Neural cell (in vitro differentiated cells): ENCODE data around the gene IGSF3. TPM values are rescaled to one million over a fixed set of nuclear protein-coding genes. Genes with fewer than 3 reads are reported as not detected.

ENCODE experiments used
- H2AFZ ChIP-seq: fragments of 200-600, 300-800 bp; sonication (generic), shearing (Covaris generic); 2 replicates; pipeline ENCODE4 v1.6.0; 2014; ENCODE audit warnings: low read depth, mild to moderate bottlenecking, antibody characterized with exemption, low read length, moderate library complexity
- H3F3A ChIP-seq: fragments of 200-600 bp; shearing (Covaris generic); 2 replicates; pipeline ENCODE4 v1.6.1; 2016; ENCODE audit warnings: mild to moderate bottlenecking, moderate library complexity, mixed read lengths, antibody characterized with exemption, low read length; ENCODE audit not compliant: insufficient read depth, poor library complexity, severe bottlenecking
- H3K27ac ChIP-seq: fragments of 200-600, 300-800 bp; sonication (generic), shearing (Covaris generic); 2 replicates; pipeline ENCODE4 v1.5.1; 2014; ENCODE audit warnings: mild to moderate bottlenecking, low read length, moderate library complexity
- H3K27me3 ChIP-seq: fragments of 300-800, 200-600 bp; sonication (generic), shearing (Covaris generic); 2 replicates; pipeline ENCODE4 v1.6.0; 2014; ENCODE audit warnings: mild to moderate bottlenecking, low read depth, low read length, moderate library complexity; ENCODE audit not compliant: insufficient read depth
- H3K36me3 ChIP-seq: fragments of 300-800, 200-600 bp; sonication (generic), shearing (Covaris generic); 2 replicates; pipeline ENCODE4 v1.5.1; 2014; ENCODE audit warnings: mild to moderate bottlenecking, antibody characterized with exemption, low read length, moderate library complexity; ENCODE audit not compliant: insufficient read depth
- H3K4me2 ChIP-seq: fragments of 300-800, 200-600 bp; sonication (generic), shearing (Covaris generic); 2 replicates; pipeline ENCODE4 v1.6.0; 2014; ENCODE audit warnings: mild to moderate bottlenecking, low read length
- H3K4me3 ChIP-seq: fragments of 300-800, 200-600 bp; sonication (generic), shearing (Covaris generic); 2 replicates; pipeline ENCODE4 v1.5.1; 2014; ENCODE audit warnings: mild to moderate bottlenecking, low read length, moderate library complexity
- H3K79me2 ChIP-seq: fragments of 200-600 bp; shearing (Covaris generic); replicated peaks from 2 replicates; pipeline ENCODE4 v1.6.0; 2014; ENCODE audit warnings: mild to moderate bottlenecking, low read length, moderate library complexity; ENCODE audit not compliant: insufficient read depth
- H3K9ac ChIP-seq: fragments of 300-800, 200-600 bp; sonication (generic), shearing (Covaris generic); 2 replicates; pipeline ENCODE4 v1.6.1; 2016; ENCODE audit warnings: mild to moderate bottlenecking, low read length, mixed read lengths
- H3K9me2 ChIP-seq: fragments of 200-600 bp; shearing (Covaris generic); 2 replicates; pipeline ENCODE4 v1.6.1; 2016; ENCODE audit warnings: mild to moderate bottlenecking, low read length, mixed read lengths; ENCODE audit not compliant: insufficient read depth
- H3K9me3 ChIP-seq: fragments of 200-600, 300-800 bp; sonication (generic), shearing (Covaris generic); 2 replicates; pipeline ENCODE4 v1.6.1; 2016; ENCODE audit warnings: mild to moderate bottlenecking, mixed run types, low read length, moderate library complexity, mixed read lengths
- H4K20me1 ChIP-seq: fragments of 200-600 bp; shearing (Covaris generic); 2 replicates; pipeline ENCODE4 v1.6.1; 2016; ENCODE audit warnings: mild to moderate bottlenecking, mixed run types; ENCODE audit not compliant: insufficient read depth
- CTCF ChIP-seq: fragments of 450-650 bp; IDR thresholded peaks from 2 replicates; pipeline ENCODE4 v1.5.1; 2014; ENCODE audit warnings: antibody characterized with exemption, mild to moderate bottlenecking, moderate library complexity; ENCODE audit not compliant: poor library complexity, severe bottlenecking
- EP300 ChIP-seq: fragments of 450-650 bp; conservative IDR thresholded peaks from 2 replicates; pipeline ENCODE4 v1.6.1; 2014; ENCODE audit warnings: antibody characterized with exemption, mild to moderate bottlenecking, moderate library complexity; ENCODE audit not compliant: poor library complexity, severe bottlenecking
- EZH2 ChIP-seq: fragments of 200-600, 300-800 bp; shearing (Covaris generic), sonication (generic); IDR thresholded peaks from 2 replicates; pipeline ENCODE4 v1.6.1; 2014; ENCODE audit warnings: antibody characterized with exemption, low read length, borderline replicate concordance, mild to moderate bottlenecking; ENCODE audit not compliant: insufficient read depth, poor library complexity, severe bottlenecking
- MXI1 ChIP-seq: fragments of 450-650 bp; conservative IDR thresholded peaks from 2 replicates; pipeline ENCODE4 v1.6.1; 2014; ENCODE audit warnings: antibody characterized with exemption, mild to moderate bottlenecking; ENCODE audit not compliant: poor library complexity, severe bottlenecking
- POLR2AphosphoS5 ChIP-seq: IDR thresholded peaks from 2 replicates; pipeline ENCODE4 v1.6.1; 2012
- RAD21 ChIP-seq: fragments of 450-650 bp; conservative IDR thresholded peaks from 2 replicates; pipeline ENCODE4 v1.6.1; 2014; ENCODE audit warnings: antibody characterized with exemption, mild to moderate bottlenecking, moderate library complexity
- REST ChIP-seq: IDR thresholded peaks from 2 replicates; pipeline ENCODE4 v1.6.1; 2012; ENCODE audit warnings: borderline replicate concordance
- SMC3 ChIP-seq: fragments of 450-650 bp; conservative IDR thresholded peaks from 2 replicates; pipeline ENCODE4 v1.6.1; 2014; ENCODE audit warnings: antibody characterized with exemption, mild to moderate bottlenecking, moderate library complexity; ENCODE audit not compliant: poor library complexity
- TAF1 ChIP-seq: IDR thresholded peaks from 2 replicates; pipeline ENCODE4 v1.6.1; 2012; ENCODE audit warnings: low read depth
- polyA plus RNA-seq: library from polyadenylated mRNA; depleted of rRNA; stranded (reverse); fragments of >200 nt; gene quantifications from 2 replicates; pipeline ENCODE4 v1.2.3, GENCODE V29; 2014

Gene IGSF3
- polyA plus RNA-seq, 1 donor from 2014 or later, result 81.4 TPM

- no peak for TF ChIP-seq POLR2AphosphoS5
- TF ChIP-seq RAD21, result no peak
- TF ChIP-seq CTCF, result no peak
- no peak for TF ChIP-seq EZH2
- no peak for TF ChIP-seq SMC3
- TF ChIP-seq REST, result no peak
- no peak for TF ChIP-seq TAF1
- no peak for TF ChIP-seq EP300
- no peak for TF ChIP-seq MXI1
- no peak overlapping the region for H2AFZ ChIP-seq
- no peak overlapping the region for H3K9ac ChIP-seq
- H3K36me3 ChIP-seq, result no peaks in the 10 kb centered on the region
- no peaks in the 10 kb centered on the region for H4K20me1 ChIP-seq
- H3F3A ChIP-seq, result no peaks in the 10 kb centered on the region
- no peaks in the 10 kb centered on the region for H3K79me2 ChIP-seq
- H3K4me3 ChIP-seq, result no peak overlapping the region
- H3K27ac ChIP-seq, result no peak overlapping the region
- H3K4me2 ChIP-seq, result no peak overlapping the region
- no peaks in the 10 kb centered on the region for H3K9me2 ChIP-seq
- no peaks in the 10 kb centered on the region for H3K9me3 ChIP-seq
- H3K27me3 ChIP-seq, result no peaks in the 10 kb centered on the region
These were observed 139.0 kb downstream of the IGSF3 start for GRCh38 chr1:116528329-116529083.

- no peak overlapping the region for H3K4me3 ChIP-seq
- H3K27me3 ChIP-seq, result no peaks in the 10 kb centered on the region
- no peak overlapping the region for H3K27ac ChIP-seq
- TF ChIP-seq CTCF (no peak), TAF1 (no peak), POLR2AphosphoS5 (no peak), EZH2 (no peak), MXI1 (no peak), RAD21 (no peak), EP300 (no peak), SMC3 (no peak), REST (no peak)
- H3F3A ChIP-seq, result no peaks in the 10 kb centered on the region
- H3K9ac ChIP-seq, result no peak overlapping the region
- no peaks in the 10 kb centered on the region for H4K20me1 ChIP-seq
- no peaks in the 10 kb centered on the region for H3K79me2 ChIP-seq
- no peak overlapping the region for H2AFZ ChIP-seq
- no peak overlapping the region for H3K4me2 ChIP-seq
- no peaks in the 10 kb centered on the region for H3K9me3 ChIP-seq
- H3K36me3 ChIP-seq, result no peaks in the 10 kb centered on the region
- H3K9me2 ChIP-seq, result no peaks in the 10 kb centered on the region
These were observed 142.1 kb downstream of the IGSF3 start for GRCh38 chr1:116525440-116525839.
